ENCODE results near the gene KRT33B. TPM values are rescaled to one million over a fixed set of nuclear protein-coding genes. Genes with fewer than 3 reads are reported as not detected.
"Not testable (repeated sequence)": the region's sequence is repeated elsewhere in the genome, so short reads cannot be mapped to it uniquely, and the experiment has no call there.

Gene KRT33B
- total and polyA plus RNA-seq, 3 donors from 2014 or later: 0.25 TPM; not detected in 2

- no peak for DNase-seq
- H3K27ac ChIP-seq: no peak overlapping the region
- no peaks in the 10 kb centered on the region for H3K9me3 ChIP-seq
- no peaks in the 10 kb centered on the region for H3K27me3 ChIP-seq
- H3K4me1 ChIP-seq: peaks cover 9% of the 10 kb centered on the region
- intact Hi-C loops (cut with DNase I; ENCODE audit: low total_unique reads): no loop called here
- no peak overlapping the region for H3K4me3 ChIP-seq
- WGBS, 2 donors: 100% methylated on average over 1 of the region's 1 CpG
- no peaks in the 10 kb centered on the region for H3K36me3 ChIP-seq (ENCODE audit: low read depth, missing control alignments)
- TF ChIP-seq POLR2A (IDR thresholded peaks at IDR 0.05): no peak
- TF ChIP-seq CTCF (IDR thresholded peaks at IDR 0.05): no peak
Measured at GRCh38 chr17:41395611-41396010, 26.0 kb upstream of the KRT33B start.

GRCh38 chr17:41395044-41395443 lies 25.4 kb upstream of the KRT33B start:
- H3K9me3 ChIP-seq; DNase-seq; H3K36me3 ChIP-seq (ENCODE audit: low read depth, missing control alignments); H3K27me3 ChIP-seq; H3K4me3 ChIP-seq; H3K27ac ChIP-seq; intact Hi-C loops (cut with DNase I; ENCODE audit: low total_unique reads); H3K4me1 ChIP-seq: not testable (repeated sequence)
- 92 to 93% methylated on average over 6 to 12 of the region's 12 CpGs for WGBS, 2 donors

GRCh38 chr17:41394254-41394996 lies 24.8 kb upstream of the KRT33B start:
- intact Hi-C loops (cut with DNase I; ENCODE audit: low total_unique reads): no loop called here
- 87 to 94% methylated on average over 10 of the region's 10 CpGs for WGBS, 2 donors
- no peak for DNase-seq

GRCh38 chr17:41393826-41394225 lies 24.2 kb upstream of the KRT33B start:
- Histone ChIP-seq H3K36me3 (ENCODE audit: low read depth, missing control alignments) (no peaks in the 10 kb centered on the region), H3K27ac (peak overlapping the region in 1 of 2 donors; percentile 39), H3K9me3 (no peaks in the 10 kb centered on the region), H3K27me3 (no peaks in the 10 kb centered on the region), H3K4me3 (no peak overlapping the region), H3K4me1 (peaks cover 9% of the 10 kb centered on the region)
- TF ChIP-seq POLR2A (IDR thresholded peaks at IDR 0.05): no peak
- TF ChIP-seq CTCF (IDR thresholded peaks at IDR 0.05): no peak
- intact Hi-C loops (cut with DNase I; ENCODE audit: low total_unique reads): no loop called here
- no peak for DNase-seq
- 69 to 74% methylated on average over 10 of the region's 10 CpGs for WGBS, 2 donors

More at GRCh38 chr17:41394254-41394996, 24.8 kb upstream of the KRT33B start:
- Histone ChIP-seq H3K27ac (no peak overlapping the region), H3K4me1 (peaks cover 9% of the 10 kb centered on the region), H3K27me3 (no peaks in the 10 kb centered on the region), H3K9me3 (no peaks in the 10 kb centered on the region), H3K4me3 (no peak overlapping the region), H3K36me3 (ENCODE audit: low read depth, missing control alignments) (no peaks in the 10 kb centered on the region)
- TF ChIP-seq CTCF (IDR thresholded peaks at IDR 0.05): no peak
- TF ChIP-seq POLR2A (IDR thresholded peaks at IDR 0.05): no peak

GRCh38 chr17:41393294-41393693 lies 23.7 kb upstream of the KRT33B start:
- TF ChIP-seq POLR2A (IDR thresholded peaks at IDR 0.05) (no peak), CTCF (IDR thresholded peaks at IDR 0.05) (no peak)
- Histone ChIP-seq H3K9me3 (no peaks in the 10 kb centered on the region), H3K4me1 (peaks cover 9% of the 10 kb centered on the region), H3K27me3 (no peaks in the 10 kb centered on the region), H3K36me3 (ENCODE audit: low read depth, missing control alignments) (no peaks in the 10 kb centered on the region), H3K4me3 (no peak overlapping the region), H3K27ac (peak overlapping the region; percentile 22 to 39)
- DNase-seq: no peak
- WGBS, 2 donors: 56 to 60% methylated on average over 5 of the region's 5 CpGs
- intact Hi-C loops (cut with DNase I; ENCODE audit: low total_unique reads): no loop called here

Measured in testis (tissue), 3 donors.